Stomach (tissue), 9 donors: ENCODE data around the gene TMEM240. TPM values are rescaled to one million over a fixed set of nuclear protein-coding genes. Genes with fewer than 3 reads are reported as not detected.
"Not testable (repeated sequence)": the region's sequence is repeated elsewhere in the genome, so short reads cannot be mapped to it uniquely, and the experiment has no call there.

Experiments used
- DNase-seq, 2 donors: peaks; one replicate each; pipeline versions ENCODE4 v3.0.0 to v3.0.0-alpha.2; 2013 to 2019
- H3K27ac ChIP-seq, 5 donors: fragments of 200-600 bp in 4 of 5; sonication (generic) in 4 of 5; one replicate each; pipeline ENCODE4 v1.5.1; 2013 to 2019; ENCODE audit warnings: mild to moderate bottlenecking in 1 of 5, moderate library complexity in 1 of 5
- H3K27me3 ChIP-seq, 3 donors: fragments of 200-600 bp; sonication (generic); one replicate each; pipeline ENCODE4 v1.5.1; 2017 to 2019; ENCODE audit warnings: mixed run types in 1 of 3
- H3K36me3 ChIP-seq, 4 donors: fragments of 200-600 bp; sonication (generic); 1 replicate in 3 of 4; 2 replicates in 1 of 4; pipeline ENCODE4 v1.5.1; 2016 to 2019
- H3K4me1 ChIP-seq, 4 donors: fragments of 200-600 bp; sonication (generic); one replicate each; pipeline ENCODE4 v1.5.1; 2016 to 2019
- H3K4me3 ChIP-seq, 4 donors: fragments of 200-600 bp; sonication (generic) in 3 of 4; one replicate each; pipeline ENCODE4 v1.5.1; 2016 to 2019; ENCODE audit warnings: mild to moderate bottlenecking in 1 of 4
- H3K9me3 ChIP-seq, 4 donors: fragments of 200-600 bp; sonication (generic); one replicate each; pipeline ENCODE4 v1.5.1; 2016 to 2019
- CTCF ChIP-seq, 7 experiments: fragments of 450-650 bp in 4 of 7; fragments of 200-600 bp in 3 of 7; sonication (generic) in 3 of 7; IDR thresholded peaks; one replicate each; pipeline ENCODE4 v1.5.1; 2016 to 2019; ENCODE audit warnings: antibody characterized with exemption in 7 of 7, control low read depth in 2 of 7, mild to moderate bottlenecking in 1 of 7
- EP300 ChIP-seq: sonication (generic); formaldehyde crosslinking; IDR thresholded peaks from one replicate; pipeline ENCODE4 v1.6.1; 2017; ENCODE audit warnings: antibody characterized with exemption
- POLR2A ChIP-seq, 4 donors: fragments of 450-650 bp; IDR thresholded peaks; one replicate each; pipeline ENCODE4 v1.6.1; 2016; ENCODE audit warnings: antibody characterized with exemption in 4 of 4, control low read depth in 2 of 4, mild to moderate bottlenecking in 1 of 4, moderate library complexity in 1 of 4
- POLR2AphosphoS5 ChIP-seq, 3 donors: sonication (generic); formaldehyde crosslinking; IDR thresholded peaks; one replicate each; pipeline ENCODE4 v1.6.1; 2016; ENCODE audit warnings: antibody characterized with exemption in 3 of 3
- WGBS, 5 donors: extraction: QIAGEN DNeasy Blood & Tissue Kit in 3 of 5; methylation state at CpG; one replicate each; pipeline versions ENCODE4 v1.1.5 to v1.1.7; 2013 to 2018; 5-methylcytosine and 5-hydroxymethylcytosine counted together
- intact Hi-C: fragments of 100-400 bp; cut with DNase I; formaldehyde crosslinking; loops from one replicate; pipeline ENCODE4 v1.15.1; 2023; ENCODE audit warnings: low total_unique reads
- polyA plus RNA-seq, 3 donors: library from polyadenylated mRNA; stranded (reverse); fragments of 200-250 nt; gene quantifications; one replicate each; pipeline ENCODE4 v1.2.3, GENCODE V29; 2013
- total RNA-seq, 5 donors: library from RNA; depleted of rRNA; stranded (reverse); fragments of >200 nt; gene quantifications; one replicate each; pipeline versions ENCODE4 v1.1.0 to v1.2.3, GENCODE V29; 2014 to 2016
- donor health status: healthy with polysubstance abuse.
- donor health status: Bipolar disorder and iron deficiency.
- donor health status: healthy.

The TMEM240 gene
- total and polyA plus RNA-seq, 8 donors = 1.8 to 10.3 (median 3.5) TPM; not detected in 3

GRCh38 chr1:1560178-1560577, 19.8 kb upstream of the TMEM240 start:
- Histone ChIP-seq H3K4me3 (no peak overlapping the region), H3K27me3 (no peaks in the 10 kb centered on the region), H3K4me1 (peaks cover 0 to 26% (median 7%) of the 10 kb centered on the region in 4 donors), H3K9me3 (no peaks in the 10 kb centered on the region), H3K27ac (no peak overlapping the region), H3K36me3 (peaks cover 34 to 62% (median 57%) of the 10 kb centered on the region in 4 donors)
- intact Hi-C loops = no loop called here
- 89 to 92% (median 90%) methylated on average over 9 of the region's 9 CpGs for WGBS, 5 donors
- no peak for TF ChIP-seq POLR2A (IDR thresholded peaks at IDR 0.05)
- DNase-seq = no peak

GRCh38 chr1:1559066-1559465, 18.6 kb upstream of the TMEM240 start:
- Histone ChIP-seq H3K36me3 (peaks cover 26 to 54% (median 46%) of the 10 kb centered on the region in 4 donors), H3K9me3 (no peaks in the 10 kb centered on the region), H3K27ac (no peak overlapping the region), H3K27me3 (no peaks in the 10 kb centered on the region), H3K4me1 (peaks cover 0 to 30% (median 8%) of the 10 kb centered on the region in 4 donors), H3K4me3 (no peak overlapping the region)
- intact Hi-C loops = no loop called here
- WGBS, 5 donors = 51 to 70% (median 65%) methylated on average over 17 of the region's 17 CpGs
- TF ChIP-seq EP300 (no peak), POLR2A (IDR thresholded peaks at IDR 0.05) (no peak), POLR2AphosphoS5 (IDR thresholded peaks at IDR 0.05) (no peak), CTCF (IDR thresholded peaks at IDR 0.05) (no peak)
- no peak for DNase-seq

- Histone ChIP-seq H3K4me3 (no peak overlapping the region), H3K36me3 (peaks cover 22 to 50% (median 41%) of the 10 kb centered on the region in 4 donors), H3K9me3 (no peaks in the 10 kb centered on the region), H3K27me3 (no peaks in the 10 kb centered on the region), H3K4me1 (peaks cover 0 to 27% (median 7%) of the 10 kb centered on the region in 4 donors), H3K27ac (no peak overlapping the region)
- DNase-seq = no peak
- WGBS, 5 donors = 59 to 84% (median 76%) methylated on average over 4 of the region's 4 CpGs
- no peak for TF ChIP-seq POLR2A (IDR thresholded peaks at IDR 0.05)
- no peak for TF ChIP-seq POLR2AphosphoS5 (IDR thresholded peaks at IDR 0.05)
- TF ChIP-seq CTCF (IDR thresholded peaks at IDR 0.05) = no peak
- TF ChIP-seq EP300 = no peak
- intact Hi-C loops = no loop called here
These were observed 18.2 kb upstream of the TMEM240 start for GRCh38 chr1:1558591-1558990.

GRCh38 chr1:1557688-1558087, 17.3 kb upstream of the TMEM240 start:
- intact Hi-C loops, H3K9me3 ChIP-seq, DNase-seq, H3K27me3 ChIP-seq, H3K27ac ChIP-seq, H3K4me3 ChIP-seq: not testable (repeated sequence)
- Histone ChIP-seq H3K4me1 (peaks cover 0 to 26% (median 7%) of the 10 kb centered on the region in 4 donors), H3K36me3 (peaks cover 14 to 41% (median 32%) of the 10 kb centered on the region in 4 donors)
- 92 to 96% (median 94%) methylated on average over 7 of the region's 7 CpGs for WGBS, 5 donors

GRCh38 chr1:1556961-1557360, 16.5 kb upstream of the TMEM240 start:
- 88 to 92% (median 90%) methylated on average over 11 of the region's 11 CpGs for WGBS, 5 donors
- intact Hi-C loops, H3K27ac ChIP-seq, H3K9me3 ChIP-seq, H3K4me3 ChIP-seq, H3K27me3 ChIP-seq, DNase-seq: not testable (repeated sequence)
- H3K36me3 ChIP-seq = peaks cover 7 to 37% (median 25%) of the 10 kb centered on the region in 4 donors
- H3K4me1 ChIP-seq = peaks cover 0 to 26% (median 7%) of the 10 kb centered on the region in 4 donors

GRCh38 chr1:1556505-1556904, 16.1 kb upstream of the TMEM240 start:
- no peak overlapping the region for H3K27ac ChIP-seq
- no peaks in the 10 kb centered on the region for H3K9me3 ChIP-seq
- TF ChIP-seq POLR2AphosphoS5 (IDR thresholded peaks at IDR 0.05) = no peak
- TF ChIP-seq EP300 = no peak
- no peak overlapping the region for H3K4me3 ChIP-seq
- DNase-seq = no peak
- intact Hi-C loops = no loop called here
- H3K27me3 ChIP-seq = no peaks in the 10 kb centered on the region
- H3K4me1 ChIP-seq = peaks cover 0 to 26% (median 7%) of the 10 kb centered on the region in 4 donors
- WGBS, 5 donors = 85 to 92% (median 88%) methylated on average over 4 to 6 of the region's 6 CpGs
- H3K36me3 ChIP-seq = peaks cover 3 to 36% (median 21%) of the 10 kb centered on the region in 4 donors
